SK-N-SH treated with all-trans-retinoic acid at 6 μM for 48 hours (cell line): ENCODE data around the gene CCDC87.

Source experiments
- ATAC-seq: fragments of 200-7000 bp; cut with Tn5 transposase; 3 replicates; pipeline ENCODE4 v1.9.1; 2020; ENCODE audit warnings: mild to moderate bottlenecking, moderate library complexity
- ARNTL ChIP-seq: fragments of 450-650 bp; formaldehyde crosslinking; IDR thresholded peaks from 2 replicates; pipeline ENCODE4 v1.5.0; 2020; ENCODE audit warnings: low read depth, mild to moderate bottlenecking, moderate library complexity, borderline replicate concordance
- CSDC2 ChIP-seq: fragments of 250-450 bp; sonication (Bioruptor Pico); IDR thresholded peaks from 2 replicates; pipeline ENCODE4 v1.5.0; 2020; ENCODE audit warnings: mild to moderate bottlenecking, moderate library complexity
- ESRRG ChIP-seq: fragments of 250-450 bp; sonication (Bioruptor Pico); IDR thresholded peaks from 2 replicates; pipeline ENCODE4 v1.6.1; 2021; ENCODE audit warnings: mild to moderate bottlenecking
- GLIS3 ChIP-seq: fragments of 250-450 bp; sonication (Bioruptor Pico); IDR thresholded peaks from 2 replicates; pipeline ENCODE4 v1.5.0; 2020; ENCODE audit warnings: mild to moderate bottlenecking, moderate library complexity
- OSR1 ChIP-seq: fragments of 250-450 bp; sonication (Bioruptor Pico); IDR thresholded peaks from 2 replicates; pipeline ENCODE4 v1.8.0; 2022; ENCODE audit warnings: moderate library complexity, mild to moderate bottlenecking, inconsistent platforms
- PPARA ChIP-seq: fragments of 250-450 bp; sonication (Bioruptor Pico); IDR thresholded peaks from 2 replicates; pipeline ENCODE4 v1.5.0; 2020; ENCODE audit warnings: mild to moderate bottlenecking, borderline replicate concordance
- RARB ChIP-seq: fragments of 250-450 bp; sonication (Bioruptor Pico); IDR thresholded peaks from 2 replicates; pipeline ENCODE4 v1.8.0; 2021; ENCODE audit warnings: mild to moderate bottlenecking, moderate library complexity
- SNAI2 ChIP-seq: fragments of 250-450 bp; sonication (Bioruptor Pico); IDR thresholded peaks from 2 replicates; pipeline ENCODE4 v1.5.0; 2020; ENCODE audit warnings: mild to moderate bottlenecking, moderate library complexity
- TCF4 ChIP-seq: fragments of 250-450 bp; sonication (Bioruptor Pico); IDR thresholded peaks from 2 replicates; pipeline ENCODE4 v1.8.0; 2021; ENCODE audit warnings: mild to moderate bottlenecking, moderate library complexity, borderline replicate concordance
- TOX ChIP-seq: fragments of 250-450 bp; sonication (Bioruptor Pico); IDR thresholded peaks from 2 replicates; pipeline ENCODE4 v1.8.0; 2021; ENCODE audit warnings: mild to moderate bottlenecking, moderate library complexity, borderline replicate concordance
- ZC3H10 ChIP-seq: fragments of 250-450 bp; sonication (Bioruptor Pico); IDR thresholded peaks from 2 replicates; pipeline ENCODE4 v1.5.1; 2021; ENCODE audit warnings: mild to moderate bottlenecking, moderate library complexity
- ZFP3 ChIP-seq: fragments of 250-450 bp; sonication (Bioruptor Pico); IDR thresholded peaks from 2 replicates; pipeline ENCODE4 v1.5.0; 2020; ENCODE audit warnings: mild to moderate bottlenecking, moderate library complexity
- ZFP30 ChIP-seq: fragments of 450-650 bp; formaldehyde crosslinking; IDR thresholded peaks from 2 replicates; pipeline ENCODE4 v1.5.0; 2022; ENCODE audit warnings: mild to moderate bottlenecking, moderate library complexity
- ZNF565 ChIP-seq: fragments of 450-650 bp; formaldehyde crosslinking; conservative IDR thresholded peaks from 2 replicates; pipeline ENCODE4 v1.5.0; 2020; ENCODE audit warnings: low read depth, mild to moderate bottlenecking, moderate library complexity
- ZNF70 ChIP-seq: fragments of 450-650 bp; formaldehyde crosslinking; IDR thresholded peaks from 2 replicates; pipeline ENCODE4 v1.5.0; 2020; ENCODE audit warnings: mild to moderate bottlenecking, moderate library complexity
- TF ChIP-seq, protein P1 (sequence below): fragments of 250-450 bp; sonication (Bioruptor Pico); IDR thresholded peaks from 2 replicates; pipeline ENCODE4 v1.8.0; 2020; ENCODE audit warnings: mild to moderate bottlenecking, moderate library complexity, borderline replicate concordance
- TF ChIP-seq, protein P2 (sequence below): fragments of 250-450 bp; sonication (Bioruptor Pico); IDR thresholded peaks from 2 replicates; pipeline ENCODE4 v1.8.0; 2021; ENCODE audit warnings: low read depth, mild to moderate bottlenecking, moderate library complexity, borderline replicate concordance
- TF ChIP-seq, protein P3 (sequence below): fragments of 250-450 bp; sonication (Bioruptor Pico); IDR thresholded peaks from 2 replicates; pipeline ENCODE4 v1.5.1; 2020; ENCODE audit warnings: low read depth, mild to moderate bottlenecking, moderate library complexity
- TF ChIP-seq, protein P4 (sequence below): fragments of 250-450 bp; sonication (Bioruptor Pico); IDR thresholded peaks from 2 replicates; pipeline ENCODE4 v1.5.1; 2021; ENCODE audit warnings: mild to moderate bottlenecking, moderate library complexity

Gene CCDC87

DNA sequence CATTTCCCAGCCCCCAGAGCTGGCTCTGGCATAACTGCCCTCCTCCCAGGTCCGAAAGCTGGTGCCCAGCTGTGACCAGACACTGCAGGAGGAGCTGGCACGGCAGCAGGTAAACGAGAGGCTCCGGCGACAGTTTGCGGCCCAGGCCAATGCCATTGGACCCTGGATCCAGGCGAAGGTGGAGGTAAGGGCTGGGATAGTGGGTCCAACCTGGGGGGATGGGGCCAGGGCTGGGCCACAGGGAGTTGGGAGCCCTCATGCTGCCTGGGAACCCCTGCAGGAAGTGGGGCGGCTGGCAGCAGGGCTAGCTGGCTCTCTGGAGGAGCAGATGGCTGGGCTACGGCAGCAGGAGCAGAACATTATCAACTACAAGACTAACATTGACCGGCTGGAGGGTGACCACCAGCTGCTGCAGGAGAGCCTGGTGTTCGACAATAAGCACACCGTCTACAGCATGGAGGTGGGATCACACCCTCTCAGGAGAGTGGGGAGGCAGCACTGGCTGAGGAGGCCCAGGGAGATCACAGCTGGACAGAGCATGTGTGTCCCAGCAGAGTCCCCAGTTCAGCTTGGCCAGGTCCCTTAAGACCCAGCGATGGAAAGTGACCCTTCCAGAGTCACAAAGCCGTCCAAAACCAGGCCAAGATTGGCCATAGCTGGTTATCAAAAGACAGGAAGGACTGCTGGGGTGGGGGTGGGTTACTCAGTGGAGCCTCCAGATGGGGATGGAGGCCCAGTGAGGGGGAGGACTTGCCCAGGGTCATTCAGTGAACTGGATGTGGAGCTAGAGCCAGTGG, 31.5 kb downstream of the CCDC87 start (continued):
- TF ChIP-seq, protein P1, sequence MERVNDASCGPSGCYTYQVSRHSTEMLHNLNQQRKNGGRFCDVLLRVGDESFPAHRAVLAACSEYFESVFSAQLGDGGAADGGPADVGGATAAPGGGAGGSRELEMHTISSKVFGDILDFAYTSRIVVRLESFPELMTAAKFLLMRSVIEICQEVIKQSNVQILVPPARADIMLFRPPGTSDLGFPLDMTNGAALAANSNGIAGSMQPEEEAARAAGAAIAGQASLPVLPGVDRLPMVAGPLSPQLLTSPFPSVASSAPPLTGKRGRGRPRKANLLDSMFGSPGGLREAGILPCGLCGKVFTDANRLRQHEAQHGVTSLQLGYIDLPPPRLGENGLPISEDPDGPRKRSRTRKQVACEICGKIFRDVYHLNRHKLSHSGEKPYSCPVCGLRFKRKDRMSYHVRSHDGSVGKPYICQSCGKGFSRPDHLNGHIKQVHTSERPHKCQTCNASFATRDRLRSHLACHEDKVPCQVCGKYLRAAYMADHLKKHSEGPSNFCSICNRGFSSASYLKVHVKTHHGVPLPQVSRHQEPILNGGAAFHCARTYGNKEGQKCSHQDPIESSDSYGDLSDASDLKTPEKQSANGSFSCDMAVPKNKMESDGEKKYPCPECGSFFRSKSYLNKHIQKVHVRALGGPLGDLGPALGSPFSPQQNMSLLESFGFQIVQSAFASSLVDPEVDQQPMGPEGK (CRISPR knock-in tag), result no peak
- TF ChIP-seq ZFP3 (no peak), TCF4 (CRISPR knock-in tag) (no peak), ZNF565 (no peak)
- TF ChIP-seq, protein P2, sequence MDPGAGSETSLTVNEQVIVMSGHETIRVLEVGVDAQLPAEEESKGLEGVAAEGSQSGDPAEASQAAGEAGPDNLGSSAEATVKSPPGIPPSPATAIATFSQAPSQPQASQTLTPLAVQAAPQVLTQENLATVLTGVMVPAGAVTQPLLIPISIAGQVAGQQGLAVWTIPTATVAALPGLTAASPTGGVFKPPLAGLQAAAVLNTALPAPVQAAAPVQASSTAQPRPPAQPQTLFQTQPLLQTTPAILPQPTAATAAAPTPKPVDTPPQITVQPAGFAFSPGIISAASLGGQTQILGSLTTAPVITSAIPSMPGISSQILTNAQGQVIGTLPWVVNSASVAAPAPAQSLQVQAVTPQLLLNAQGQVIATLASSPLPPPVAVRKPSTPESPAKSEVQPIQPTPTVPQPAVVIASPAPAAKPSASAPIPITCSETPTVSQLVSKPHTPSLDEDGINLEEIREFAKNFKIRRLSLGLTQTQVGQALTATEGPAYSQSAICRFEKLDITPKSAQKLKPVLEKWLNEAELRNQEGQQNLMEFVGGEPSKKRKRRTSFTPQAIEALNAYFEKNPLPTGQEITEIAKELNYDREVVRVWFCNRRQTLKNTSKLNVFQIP (CRISPR knock-in tag), result no peak

DNA sequence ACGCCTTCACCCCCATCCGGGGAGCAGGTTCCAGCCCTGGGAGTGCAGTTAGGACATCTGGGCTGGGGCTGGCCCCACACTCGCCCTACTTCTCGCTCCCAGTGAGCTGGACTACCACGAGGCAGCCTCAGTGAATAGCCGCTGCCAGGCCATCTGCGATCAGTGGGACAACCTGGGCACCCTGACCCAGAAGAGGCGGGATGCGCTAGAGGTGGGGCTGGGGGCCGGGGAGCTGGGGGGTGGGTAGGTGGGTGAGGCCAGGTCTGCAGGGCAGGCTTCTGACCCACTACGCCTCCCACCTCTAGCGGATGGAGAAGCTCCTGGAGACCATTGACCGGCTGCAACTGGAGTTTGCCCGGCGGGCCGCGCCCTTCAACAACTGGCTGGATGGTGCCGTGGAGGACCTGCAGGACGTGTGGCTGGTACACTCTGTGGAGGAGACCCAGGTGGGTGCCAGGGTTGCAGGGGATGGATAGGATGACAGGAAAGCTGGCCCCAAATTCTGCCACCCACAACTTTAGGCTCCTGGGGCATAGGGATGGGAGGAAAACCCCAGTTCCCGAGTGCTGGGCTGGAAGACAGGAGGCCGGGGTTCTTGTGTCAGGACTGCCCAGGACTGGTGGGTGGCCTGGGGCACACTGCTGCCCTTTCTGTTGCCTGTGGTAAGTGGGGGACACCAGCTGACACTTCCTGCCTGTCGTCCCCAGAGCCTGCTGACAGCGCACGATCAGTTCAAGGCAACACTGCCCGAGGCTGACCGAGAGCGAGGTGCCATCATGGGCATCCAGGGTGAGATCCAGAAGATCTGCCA, 32.8 kb downstream of the CCDC87 start:
- no peak for TF ChIP-seq PPARA (CRISPR knock-in tag)
- TF ChIP-seq, all 23 proteins: peak for 0
- ATAC-seq, result no peak

DNA sequence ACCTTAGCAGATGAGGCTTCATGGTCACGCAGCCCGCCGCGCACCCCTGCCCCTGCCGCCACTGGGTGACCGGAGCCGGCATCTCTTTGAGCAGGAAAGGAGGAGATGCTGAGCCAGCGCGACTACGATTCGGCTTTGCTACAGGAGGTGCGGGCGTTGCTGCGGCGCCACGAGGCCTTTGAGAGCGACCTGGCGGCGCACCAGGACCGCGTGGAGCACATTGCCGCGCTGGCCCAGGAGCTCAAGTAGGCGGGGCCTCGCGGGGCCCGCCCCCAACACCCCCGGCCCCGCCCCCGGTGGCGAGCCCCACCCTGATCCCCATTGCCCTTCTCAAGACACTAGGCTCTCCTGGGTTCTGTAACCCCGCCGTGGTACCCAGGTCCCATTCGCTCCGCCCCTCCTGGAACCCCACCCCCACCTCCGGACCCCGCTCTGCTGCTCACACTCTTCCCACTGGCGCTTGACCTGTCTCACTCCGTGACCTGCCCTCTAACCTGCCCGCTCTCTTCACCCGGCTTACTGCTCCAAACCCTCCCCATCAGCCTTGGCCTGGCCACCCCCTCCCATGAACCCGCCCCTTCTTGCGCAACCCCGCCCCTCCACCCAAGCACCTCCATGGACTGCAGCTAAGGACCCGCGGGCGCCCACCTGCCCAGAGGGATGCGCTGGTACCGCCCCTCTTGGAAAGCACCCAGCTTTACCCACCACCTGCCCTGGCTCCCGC, 33.6 kb downstream of the CCDC87 start:
- TF ChIP-seq PPARA (CRISPR knock-in tag), result no peak
- TF ChIP-seq GLIS3 (CRISPR knock-in tag), result no peak
- no peak for TF ChIP-seq ESRRG (CRISPR knock-in tag)
- no peak for TF ChIP-seq CSDC2 (CRISPR knock-in tag)
- no peak for TF ChIP-seq ZNF70 (CRISPR knock-in tag)
- TF ChIP-seq ZFP3, result no peak
- no peak for TF ChIP-seq RARB (CRISPR knock-in tag)
- TF ChIP-seq, protein P1 (CRISPR knock-in tag), result no peak
- TF ChIP-seq, protein P3, sequence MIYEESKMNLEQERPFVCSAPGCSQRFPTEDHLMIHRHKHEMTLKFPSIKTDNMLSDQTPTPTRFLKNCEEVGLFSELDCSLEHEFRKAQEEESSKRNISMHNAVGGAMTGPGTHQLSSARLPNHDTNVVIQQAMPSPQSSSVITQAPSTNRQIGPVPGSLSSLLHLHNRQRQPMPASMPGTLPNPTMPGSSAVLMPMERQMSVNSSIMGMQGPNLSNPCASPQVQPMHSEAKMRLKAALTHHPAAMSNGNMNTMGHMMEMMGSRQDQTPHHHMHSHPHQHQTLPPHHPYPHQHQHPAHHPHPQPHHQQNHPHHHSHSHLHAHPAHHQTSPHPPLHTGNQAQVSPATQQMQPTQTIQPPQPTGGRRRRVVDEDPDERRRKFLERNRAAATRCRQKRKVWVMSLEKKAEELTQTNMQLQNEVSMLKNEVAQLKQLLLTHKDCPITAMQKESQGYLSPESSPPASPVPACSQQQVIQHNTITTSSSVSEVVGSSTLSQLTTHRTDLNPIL, result no peak
- no peak for TF ChIP-seq ZFP30 (CRISPR knock-in tag)
- TF ChIP-seq, all 23 proteins: peak for 0
- ATAC-seq, result no peak

DNA sequence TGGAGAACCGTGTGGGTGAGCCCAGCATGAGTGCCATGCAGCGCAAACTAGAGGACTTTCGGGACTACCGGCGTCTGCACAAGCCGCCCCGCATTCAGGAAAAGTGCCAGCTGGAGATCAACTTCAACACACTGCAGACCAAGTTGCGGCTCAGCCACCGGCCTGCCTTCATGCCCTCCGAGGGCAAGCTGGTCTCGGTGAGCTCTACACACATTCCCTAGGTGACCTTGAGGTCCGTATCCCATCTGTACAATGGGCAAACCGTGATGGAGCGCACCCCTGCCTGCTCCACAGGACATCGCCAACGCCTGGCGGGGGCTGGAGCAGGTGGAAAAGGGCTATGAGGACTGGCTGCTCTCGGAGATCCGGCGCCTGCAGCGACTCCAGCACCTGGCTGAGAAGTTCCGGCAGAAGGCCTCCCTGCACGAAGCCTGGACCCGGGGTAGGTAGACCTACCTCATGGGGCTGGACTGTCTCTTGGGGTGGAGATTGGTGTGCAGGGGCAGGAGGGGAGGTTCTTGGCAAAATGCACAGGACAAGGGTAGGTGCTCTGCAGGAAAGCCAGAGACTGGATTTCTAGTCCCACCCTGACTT, 35.0 kb downstream of the CCDC87 start:
- TF ChIP-seq ZNF565, result no peak
- TF ChIP-seq ZC3H10 (CRISPR knock-in tag), result no peak
- TF ChIP-seq, protein P2 (CRISPR knock-in tag), result no peak
- TF ChIP-seq ZFP3, result no peak
- no peak for TF ChIP-seq ZFP30 (CRISPR knock-in tag)
- TF ChIP-seq SNAI2, result no peak
- TF ChIP-seq, protein P4, sequence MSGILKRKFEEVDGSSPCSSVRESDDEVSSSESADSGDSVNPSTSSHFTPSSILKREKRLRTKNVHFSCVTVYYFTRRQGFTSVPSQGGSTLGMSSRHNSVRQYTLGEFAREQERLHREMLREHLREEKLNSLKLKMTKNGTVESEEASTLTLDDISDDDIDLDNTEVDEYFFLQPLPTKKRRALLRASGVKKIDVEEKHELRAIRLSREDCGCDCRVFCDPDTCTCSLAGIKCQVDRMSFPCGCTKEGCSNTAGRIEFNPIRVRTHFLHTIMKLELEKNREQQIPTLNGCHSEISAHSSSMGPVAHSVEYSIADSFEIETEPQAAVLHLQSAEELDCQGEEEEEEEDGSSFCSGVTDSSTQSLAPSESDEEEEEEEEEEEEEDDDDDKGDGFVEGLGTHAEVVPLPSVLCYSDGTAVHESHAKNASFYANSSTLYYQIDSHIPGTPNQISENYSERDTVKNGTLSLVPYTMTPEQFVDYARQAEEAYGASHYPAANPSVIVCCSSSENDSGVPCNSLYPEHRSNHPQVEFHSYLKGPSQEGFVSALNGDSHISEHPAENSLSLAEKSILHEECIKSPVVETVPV (CRISPR knock-in tag), result no peak
- TF ChIP-seq PPARA (CRISPR knock-in tag), result no peak
- TF ChIP-seq, protein P3, result no peak
- TF ChIP-seq ARNTL (CRISPR knock-in tag), result no peak
- TF ChIP-seq TOX (CRISPR knock-in tag), result no peak
- no peak for TF ChIP-seq TCF4 (CRISPR knock-in tag)
- TF ChIP-seq OSR1, result no peak
- TF ChIP-seq ZNF70 (CRISPR knock-in tag), result no peak
- no peak for ATAC-seq
